NT2/D1 (cell line): Measurements from ENCODE around the gene PI4KA.

Experiments used
- SUZ12 ChIP-seq: IDR thresholded peaks from 2 replicates; pipeline ENCODE4 v1.6.1; 2011; ENCODE audit not compliant: insufficient read length, insufficient read depth; ENCODE audit errors: extremely low read depth
- YY1 ChIP-seq: IDR thresholded peaks from 2 replicates; pipeline ENCODE4 v1.6.1; 2011; ENCODE audit not compliant: insufficient read length, insufficient read depth
- ZNF274 ChIP-seq: IDR thresholded peaks from 2 replicates; pipeline ENCODE4 v1.6.1; 2011; ENCODE audit warnings: mild to moderate bottlenecking, low read depth, low read length

DNA sequence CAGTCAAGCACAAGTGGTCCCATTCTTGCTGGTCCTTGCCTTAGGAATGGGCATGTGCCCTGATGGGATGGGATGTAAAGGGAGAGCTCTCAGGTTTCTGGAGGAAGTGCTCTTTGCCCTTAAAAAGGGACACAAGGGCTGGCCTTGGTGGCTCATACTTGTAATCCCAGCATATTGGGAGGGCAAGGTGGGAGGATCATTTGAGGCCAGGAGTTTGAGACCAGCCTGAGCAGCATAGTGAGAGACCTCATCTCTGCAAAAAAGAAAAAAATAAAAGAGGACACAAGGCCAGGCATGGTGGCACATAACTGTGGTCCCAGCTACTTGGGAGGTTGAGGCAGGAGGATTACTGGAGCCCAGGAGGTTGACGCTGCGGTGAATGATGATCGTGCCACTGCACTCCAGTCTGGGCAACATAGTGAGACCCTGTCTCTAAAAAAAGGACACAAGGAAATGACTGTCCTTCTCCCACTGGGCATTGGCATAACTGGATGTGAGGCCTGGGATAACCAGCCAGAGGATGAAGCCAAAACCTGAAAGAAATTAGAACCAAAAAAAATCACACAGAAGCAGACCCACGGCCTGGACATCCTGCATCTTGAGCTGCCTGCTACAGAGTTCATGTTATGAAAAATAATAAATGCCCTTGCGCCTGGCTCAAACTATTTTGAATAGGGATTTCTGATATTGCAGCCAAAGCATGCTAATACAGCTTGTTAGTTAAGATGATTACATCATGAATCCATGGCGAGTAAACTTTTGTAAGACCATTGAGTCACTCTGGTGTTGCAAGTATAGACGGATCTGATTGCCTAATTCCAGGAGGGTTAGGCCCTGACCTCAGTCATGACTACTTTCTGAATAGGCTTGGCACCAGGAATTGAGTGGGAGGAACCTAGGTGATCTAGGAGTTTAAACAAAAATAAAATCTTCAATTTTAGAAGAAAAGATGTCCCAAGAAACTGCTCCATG is 45.7 kb upstream of the PI4KA start:
- TF ChIP-seq SUZ12 (no peak), YY1 (no peak), ZNF274 (no peak)
